Fibroblast of pulmonary artery (primary cell): ENCODE data around the gene ADAT2.

Experiments used
- DNase-seq: peaks from one replicate; pipeline ENCODE4 v3.0.0-alpha.2; 2010; ENCODE audit warnings: low read depth
- H3K4me3 ChIP-seq: replicated peaks from 2 replicates; pipeline ENCODE4 v1.5.1; 2011; ENCODE audit warnings: low read depth, mild to moderate bottlenecking, control low read depth, low read length, moderate library complexity
- CTCF ChIP-seq: IDR thresholded peaks from 2 replicates; pipeline ENCODE4 v1.5.1; 2011; ENCODE audit warnings: mild to moderate bottlenecking, control low read depth, low read length, inconsistent platforms; ENCODE audit errors: missing control alignments

ADAT2 gene

GRCh38 chr6:143450453-143451371, at the start of gene ADAT2, which contains the start of gene PEX3:
ADAT2 (minus strand) TSS chr6:143450695; CDS start chr6:143450658, 37 bp downstream.
PEX3 (plus strand) TSS chr6:143450805; CDS start chr6:143451043, 238 bp downstream.
- H3K4me3 ChIP-seq: peak within 1 kb of the TSS; percentile 96
- DNase-seq: peak; percentile 95
- no peak for TF ChIP-seq CTCF

- H3K4me3 ChIP-seq: no peak overlapping the region
- no peak for DNase-seq
- TF ChIP-seq CTCF: no peak
Measured at GRCh38 chr6:143498428-143498827, 47.9 kb upstream of the ADAT2 start.

- TF ChIP-seq CTCF: no peak
- DNase-seq: no peak
- H3K4me3 ChIP-seq: no peak overlapping the region
Measured at GRCh38 chr6:143496974-143497373, 46.5 kb upstream of the ADAT2 start.

- DNase-seq: no peak
- no peak for TF ChIP-seq CTCF
- no peak overlapping the region for H3K4me3 ChIP-seq
Measured at GRCh38 chr6:143490775-143491174, 40.3 kb upstream of the ADAT2 start.

GRCh38 chr6:143490244-143490643, 39.7 kb upstream of the ADAT2 start:
- H3K4me3 ChIP-seq: no peak overlapping the region
- no peak for TF ChIP-seq CTCF
- DNase-seq: no peak

GRCh38 chr6:143486752-143487151, 36.3 kb upstream of the ADAT2 start:
- no peak overlapping the region for H3K4me3 ChIP-seq
- DNase-seq: no peak
- TF ChIP-seq CTCF: no peak
